ENCODE measurements around the gene NID1.
A peak's percentile ranks its signal among the peaks of the same experiment; 100 is the strongest.
"Not testable (repeated sequence)": the region's sequence is repeated elsewhere in the genome, so short reads cannot be mapped to it uniquely, and the experiment has no call there.

The NID1 gene

GRCh38 chr1:236091933-236092318 is 27.0 kb upstream of the NID1 start:
- no peak for DNase-seq

DNA sequence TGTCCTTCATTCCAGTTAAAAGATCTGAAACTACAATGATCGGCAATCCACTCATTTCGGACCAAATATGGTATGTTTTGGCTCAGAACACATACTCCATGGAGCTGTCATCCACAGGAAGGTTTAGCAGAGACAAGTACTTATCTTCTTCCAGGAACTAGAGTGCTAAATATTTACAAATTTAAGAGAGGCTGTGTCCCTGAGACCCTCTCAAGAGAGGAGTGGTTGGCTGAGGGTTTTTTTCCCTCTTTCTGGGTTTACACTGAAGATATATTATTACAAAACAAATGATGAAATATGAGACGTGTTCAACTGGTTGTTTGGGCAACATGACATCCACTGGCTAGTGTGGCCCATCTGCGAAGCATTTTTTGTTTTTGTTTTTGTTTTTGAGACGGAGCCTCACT is 25.9 kb upstream of the NID1 start:
- DNase-seq, result no peak

DNA sequence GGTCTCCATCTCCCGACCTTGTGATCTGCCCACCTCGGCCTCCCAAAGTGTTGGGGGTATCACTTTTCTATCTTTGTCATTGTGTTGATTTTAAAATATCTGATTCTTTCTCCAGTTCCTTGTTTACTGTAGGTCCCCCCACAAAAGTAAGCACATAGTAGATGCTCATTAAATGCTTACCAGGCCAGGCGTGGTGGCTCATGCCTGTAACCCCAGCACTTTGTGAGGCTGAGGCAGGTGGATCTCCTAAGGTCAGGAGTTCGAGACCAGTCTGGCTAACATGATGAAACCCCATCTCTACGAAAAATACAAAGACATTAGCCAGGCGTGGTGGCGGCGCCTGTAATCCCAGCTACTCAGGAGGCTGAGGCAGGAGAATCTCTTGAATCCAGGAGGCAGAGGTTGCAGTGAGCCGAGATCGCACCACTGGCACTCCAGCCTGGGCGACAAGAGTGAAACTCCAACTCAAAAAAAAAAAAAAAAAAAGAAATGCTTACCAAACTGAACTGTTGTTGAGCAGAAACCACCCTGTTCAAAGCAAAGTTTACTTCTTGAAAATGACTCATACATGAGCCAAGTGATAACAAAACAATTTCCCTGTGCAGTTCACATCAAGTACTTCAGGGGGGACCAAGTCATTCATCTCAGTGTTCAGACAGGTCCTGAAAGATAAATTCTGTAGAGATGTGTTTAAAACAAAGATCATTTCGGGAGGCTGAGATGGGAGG is 24.3 kb upstream of the NID1 start:
- no peak for DNase-seq

DNA sequence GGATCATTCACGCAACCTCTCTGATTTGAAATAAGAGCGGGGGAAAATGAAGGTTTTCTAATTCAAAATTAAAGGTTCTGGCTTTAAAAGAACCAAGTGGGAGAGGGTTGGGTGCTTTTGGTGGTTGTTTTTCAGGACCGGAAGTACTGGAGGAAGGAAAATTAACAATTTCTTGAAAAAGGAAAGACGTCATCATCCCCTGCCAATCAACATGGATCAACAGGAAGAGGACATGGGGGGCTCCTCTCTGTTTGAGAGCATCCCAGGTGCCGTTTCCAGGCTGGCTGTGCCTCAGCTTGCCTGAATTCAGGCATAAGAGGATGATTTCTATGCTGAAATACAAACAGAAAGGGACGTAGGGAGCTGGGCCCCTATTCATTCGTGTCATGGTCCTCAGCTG is 21.6 kb upstream of the NID1 start:
- no peak for DNase-seq

DNA sequence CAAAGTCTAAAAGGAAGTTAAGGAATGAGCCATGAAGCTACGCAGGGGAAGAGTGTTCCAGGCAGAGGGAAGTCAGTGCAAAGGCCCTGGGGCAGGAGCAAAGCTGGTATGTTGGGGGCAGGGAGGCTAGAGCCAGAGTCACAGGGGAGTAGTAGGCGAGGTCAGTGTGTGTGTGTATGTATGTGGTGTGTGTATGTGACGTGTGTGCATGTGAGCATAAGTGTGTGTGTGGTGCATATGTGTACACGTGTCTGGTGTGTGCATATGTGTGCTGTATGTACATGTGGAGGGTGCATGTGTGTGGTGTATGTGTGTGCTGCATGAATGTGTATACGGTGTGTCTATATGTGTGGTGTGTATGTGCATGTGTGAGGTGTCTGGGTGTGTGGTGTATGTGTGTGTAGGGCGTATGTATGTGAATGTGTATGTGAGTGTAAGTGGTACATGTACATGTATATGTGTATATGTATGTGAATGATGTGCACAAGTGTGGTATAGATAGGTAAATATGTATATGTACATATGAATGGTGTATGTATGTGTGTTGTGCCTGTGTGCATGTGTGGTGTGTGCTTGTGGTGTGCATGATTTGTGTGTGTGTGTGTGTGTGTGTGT is 20.8 kb upstream of the NID1 start:
- DNase-seq, result no peak

GRCh38 chr1:236084386-236084730 is 19.5 kb upstream of the NID1 start:
- no peak for DNase-seq

DNA sequence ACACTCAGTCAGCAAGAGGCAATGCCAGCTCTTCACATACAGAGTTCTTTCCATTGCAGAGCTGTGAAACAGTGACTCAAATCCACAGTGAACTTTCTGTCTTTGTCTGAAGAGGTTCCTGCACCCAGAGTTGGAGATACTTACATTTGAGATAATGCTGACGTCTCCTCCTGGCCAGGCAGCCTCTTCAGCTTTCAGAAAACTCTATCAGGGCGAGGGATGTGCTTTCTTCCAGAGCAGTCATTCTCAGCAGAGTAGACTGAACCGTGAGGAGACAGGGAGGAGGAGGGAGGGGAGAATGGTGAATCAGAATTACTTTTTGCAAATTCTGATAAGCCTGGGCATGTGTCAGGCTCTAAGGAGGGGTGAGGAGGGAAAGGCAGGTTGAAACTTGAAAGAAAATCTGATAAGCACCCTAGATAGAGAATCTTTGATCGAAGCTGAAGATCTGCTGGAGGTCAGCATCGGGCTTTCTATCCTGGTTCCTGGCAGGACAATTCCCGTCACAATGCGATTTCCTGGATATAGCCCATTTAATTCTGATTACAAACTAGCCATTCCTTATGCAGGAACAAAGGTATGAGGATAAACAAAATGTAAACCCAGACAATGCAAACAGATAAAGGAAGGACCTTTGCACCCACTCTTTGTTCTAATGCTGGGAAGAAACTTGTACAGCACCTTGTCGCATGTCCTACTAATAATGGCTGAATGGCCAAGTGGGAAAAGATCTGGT is 18.9 kb upstream of the NID1 start:
- no peak for DNase-seq

DNA sequence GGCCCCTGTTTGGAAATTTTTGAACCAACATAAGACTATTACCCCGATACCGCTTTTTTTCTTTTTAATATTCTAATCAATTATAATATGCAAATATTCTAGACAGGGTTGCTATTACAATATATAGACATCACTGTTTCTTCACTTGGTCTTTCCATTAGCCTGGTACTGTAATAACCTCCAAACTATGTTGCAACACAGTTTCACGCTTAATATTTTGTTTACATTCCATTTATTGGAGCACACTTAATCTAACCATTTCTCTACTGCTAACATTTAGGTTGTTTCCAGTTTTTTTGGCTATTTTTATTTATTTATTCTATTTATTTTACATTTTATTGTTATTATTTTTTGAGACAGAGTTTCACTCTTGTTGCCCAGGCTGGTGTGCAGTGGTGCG is 17.6 kb upstream of the NID1 start:
- no peak for DNase-seq

- DNase-seq, result no peak
Observed at GRCh38 chr1:236081546-236082227, 16.8 kb upstream of the NID1 start.

- no peak for DNase-seq
Observed at GRCh38 chr1:236079703-236080102, 14.8 kb upstream of the NID1 start.

DNA sequence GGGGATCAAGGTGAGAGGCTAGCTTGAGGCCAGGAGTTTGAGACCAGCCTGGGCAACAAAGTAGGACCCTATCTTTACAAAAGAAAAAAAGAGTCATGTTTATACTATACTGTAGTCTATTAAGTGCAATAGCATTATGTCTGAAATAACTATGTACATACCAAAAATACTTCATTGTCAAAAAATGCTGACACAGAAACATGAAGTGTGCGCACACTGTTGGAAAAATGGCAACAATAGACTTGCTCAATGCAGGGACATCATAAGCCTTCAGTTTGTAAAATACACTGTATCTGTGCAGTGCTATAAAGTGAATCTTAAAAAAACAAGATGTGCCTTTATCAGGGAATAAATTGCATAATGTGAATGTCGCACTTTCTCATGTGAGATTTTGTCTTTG is 14.1 kb upstream of the NID1 start:
- DNase-seq, result no peak

DNA sequence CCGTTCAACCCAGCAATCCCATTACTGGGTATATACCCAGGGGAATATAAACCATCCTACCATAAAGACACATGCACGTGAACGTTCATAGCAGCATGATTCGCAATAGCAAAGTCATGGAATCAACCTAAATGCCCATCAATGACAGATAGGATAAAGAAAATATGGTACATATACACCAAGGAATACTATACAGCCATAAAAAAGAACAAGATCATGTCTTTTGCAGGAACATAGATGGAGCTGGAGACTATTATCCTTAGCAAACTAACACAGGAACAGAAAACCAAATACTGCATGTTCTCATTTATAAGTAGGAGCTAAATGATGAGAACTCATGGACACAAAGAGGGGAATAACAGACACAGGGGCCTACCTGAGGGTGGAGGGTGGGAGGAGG is 13.2 kb upstream of the NID1 start:
- not testable (repeated sequence) for DNase-seq

DNA sequence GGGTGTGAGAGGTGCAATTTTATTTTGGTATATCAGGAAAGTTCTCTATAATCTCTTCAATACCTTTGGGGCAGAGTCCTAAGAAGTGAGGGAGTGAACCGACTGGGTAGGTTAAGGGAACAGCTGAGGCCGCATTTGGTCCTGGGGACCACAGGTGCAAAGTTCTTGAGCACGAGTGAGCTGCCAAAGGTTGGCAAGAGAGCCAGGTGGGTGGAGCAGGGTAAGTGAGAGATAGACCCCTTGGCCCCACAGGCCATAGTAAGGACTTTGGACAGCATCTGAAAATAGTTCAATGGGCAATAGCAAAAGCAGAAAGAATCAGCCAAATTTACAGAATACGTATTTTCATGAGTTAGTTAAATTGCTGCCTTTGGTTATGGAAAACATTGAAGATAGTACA is 11.0 kb upstream of the NID1 start:
- DNase-seq, result no peak

- no peak for DNase-seq
Observed at GRCh38 chr1:236073307-236073897, 8.5 kb upstream of the NID1 start.

GRCh38 chr1:236072001-236072400 is 7.1 kb upstream of the NID1 start:
- no peak for DNase-seq

- DNase-seq, result no peak
Observed at GRCh38 chr1:236070753-236071152, 5.9 kb upstream of the NID1 start.

GRCh38 chr1:236069796-236070195 is 4.9 kb upstream of the NID1 start:
- DNase-seq, result no peak

DNA sequence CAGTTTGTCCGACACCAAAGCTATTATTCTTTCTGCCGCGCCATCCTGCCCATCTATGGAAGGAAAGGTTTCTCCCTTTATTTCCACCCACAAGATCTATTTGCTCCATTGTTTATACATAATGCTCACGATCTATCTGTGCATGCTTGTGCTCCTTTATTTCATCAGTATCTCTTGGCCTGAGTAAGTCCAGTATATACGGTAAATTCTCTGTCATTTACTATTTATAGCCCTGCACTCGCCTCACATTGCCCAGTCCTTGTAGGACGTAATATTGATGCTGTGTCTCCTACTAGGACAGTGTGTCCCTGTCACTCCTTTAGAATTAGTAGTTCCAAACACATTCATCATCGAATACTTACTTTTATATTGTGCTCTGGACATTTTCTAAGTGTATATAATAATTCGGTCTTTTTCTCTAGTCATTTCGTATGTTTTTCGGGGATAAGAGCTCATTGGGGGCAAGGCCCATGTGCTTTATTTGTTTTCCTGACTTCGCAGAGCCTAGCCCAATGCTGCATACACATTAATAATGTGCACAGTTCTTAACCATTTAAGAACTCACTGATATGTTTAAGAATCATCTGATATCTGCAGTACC is 3.1 kb upstream of the NID1 start:
- DNase-seq, result no peak

GRCh38 chr1:236066828-236067386 is 2.0 kb upstream of the NID1 start:
- peak in 5 of 6 experiments; percentile 6 to 44 (median 25) for DNase-seq

DNA sequence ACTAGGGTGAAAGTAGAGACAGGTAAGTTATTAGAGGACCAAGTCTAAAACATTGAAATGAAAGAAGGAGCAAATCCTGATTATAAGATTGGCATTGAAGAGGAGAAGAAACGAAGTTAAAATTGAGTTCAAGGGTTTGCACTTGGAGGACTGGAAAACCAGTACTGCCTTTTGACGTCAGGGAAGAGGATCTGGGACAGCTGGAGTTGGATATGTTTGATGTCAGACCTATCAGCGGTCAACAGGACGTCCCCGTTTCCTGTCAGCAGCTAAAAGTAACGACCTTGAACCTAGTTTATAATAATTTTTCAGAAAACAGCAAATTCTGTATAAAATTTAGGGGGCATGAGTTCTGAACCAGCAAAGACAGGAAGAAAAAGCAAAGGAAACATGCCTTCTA is 1.2 kb upstream of the NID1 start:
- DNase-seq, result no peak

DNA sequence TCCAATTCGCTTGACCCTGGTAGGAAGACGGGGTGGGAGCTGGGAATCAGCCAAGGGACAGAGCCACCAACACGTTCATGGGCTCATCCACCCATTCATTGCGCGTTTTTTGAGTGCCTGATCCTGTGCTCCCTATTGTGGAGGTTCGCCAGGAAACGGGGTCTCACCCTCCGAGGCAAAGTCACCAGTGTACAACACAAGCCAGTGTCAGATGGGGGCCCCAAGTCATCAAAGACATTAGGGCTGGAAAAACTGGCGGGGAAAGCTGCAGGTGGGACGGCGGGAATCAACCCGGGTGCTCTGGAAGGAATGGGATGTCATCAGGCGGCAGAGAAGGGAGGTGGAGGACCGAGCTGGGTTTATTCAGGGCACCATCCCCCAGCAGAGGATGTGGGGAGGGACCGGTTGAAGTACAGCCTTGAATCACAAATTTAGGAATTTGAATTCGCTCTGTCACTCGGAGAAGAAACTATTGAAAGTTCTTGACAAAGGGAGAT is 667 bp upstream of the NID1 start:
- no peak for DNase-seq

GRCh38 chr1:236063919-236064673 is 794 bp downstream of the NID1 start:
- peak in 1 of 6 experiments; percentile 10 for DNase-seq
